ENCODE data around the gene PGS1.

PGS1 gene

GRCh38 chr17:78387977-78388941 lies 9.8 kb downstream of the PGS1 start:
- TF ChIP-seq YY1 (IDR thresholded peaks at IDR 0.05; ENCODE audit: low read depth), result no peak

- TF ChIP-seq ZBTB7A (IDR thresholded peaks at IDR 0.05; ENCODE audit: low read depth), result no peak
- TF ChIP-seq MAX (IDR thresholded peaks at IDR 0.05), result no peak
- no peak for TF ChIP-seq TAF1 (IDR thresholded peaks at IDR 0.05; ENCODE audit: low read depth)
- no peak for TF ChIP-seq CEBPB (IDR thresholded peaks at IDR 0.05)
- no peak for TF ChIP-seq FOXM1 (IDR thresholded peaks at IDR 0.05; ENCODE audit: borderline replicate concordance, low read depth)
- TF ChIP-seq RAD21 (IDR thresholded peaks at IDR 0.05; ENCODE audit: low read depth), result no peak
- TF ChIP-seq USF1 (IDR thresholded peaks at IDR 0.05), result no peak
- no peak for TF ChIP-seq REST (IDR thresholded peaks at IDR 0.05; ENCODE audit: low read depth)
- no peak for TF ChIP-seq TEAD4 (IDR thresholded peaks at IDR 0.05)
These were observed 12.0 kb downstream of the PGS1 start for GRCh38 chr17:78390241-78391050.

- TF ChIP-seq EGR1 (IDR thresholded peaks at IDR 0.05) (no peak), RAD21 (IDR thresholded peaks at IDR 0.05; ENCODE audit: low read depth) (no peak), TAF1 (IDR thresholded peaks at IDR 0.05; ENCODE audit: low read depth) (no peak), USF1 (IDR thresholded peaks at IDR 0.05) (no peak), CREB1 (IDR thresholded peaks at IDR 0.05; ENCODE audit: low read depth) (no peak), TCF12 (IDR thresholded peaks at IDR 0.05; ENCODE audit: low read depth) (no peak), FOXM1 (IDR thresholded peaks at IDR 0.05; ENCODE audit: borderline replicate concordance, low read depth) (no peak), YY1 (IDR thresholded peaks at IDR 0.05; ENCODE audit: low read depth) (no peak), EP300 (IDR thresholded peaks at IDR 0.05; ENCODE audit: borderline replicate concordance) (no peak), TEAD4 (IDR thresholded peaks at IDR 0.05) (no peak), ZBTB7A (IDR thresholded peaks at IDR 0.05; ENCODE audit: low read depth) (no peak), REST (IDR thresholded peaks at IDR 0.05; ENCODE audit: low read depth) (no peak), NFIC (IDR thresholded peaks at IDR 0.05) (no peak), MAX (IDR thresholded peaks at IDR 0.05) (no peak), CEBPB (IDR thresholded peaks at IDR 0.05) (no peak)
These were observed 12.6 kb downstream of the PGS1 start for GRCh38 chr17:78391051-78391431.

GRCh38 chr17:78391843-78392242 lies 13.4 kb downstream of the PGS1 start:
- TF ChIP-seq FOXM1 (IDR thresholded peaks at IDR 0.05; ENCODE audit: borderline replicate concordance, low read depth) (no peak), RAD21 (IDR thresholded peaks at IDR 0.05; ENCODE audit: low read depth) (no peak), CEBPB (IDR thresholded peaks at IDR 0.05) (no peak), ZBTB7A (IDR thresholded peaks at IDR 0.05; ENCODE audit: low read depth) (no peak), MAX (IDR thresholded peaks at IDR 0.05) (no peak), EP300 (IDR thresholded peaks at IDR 0.05; ENCODE audit: borderline replicate concordance) (no peak), USF1 (IDR thresholded peaks at IDR 0.05) (no peak), YY1 (IDR thresholded peaks at IDR 0.05; ENCODE audit: low read depth) (no peak), REST (IDR thresholded peaks at IDR 0.05; ENCODE audit: low read depth) (no peak), TAF1 (IDR thresholded peaks at IDR 0.05; ENCODE audit: low read depth) (no peak), TEAD4 (IDR thresholded peaks at IDR 0.05) (no peak), CREB1 (IDR thresholded peaks at IDR 0.05; ENCODE audit: low read depth) (no peak), NFIC (IDR thresholded peaks at IDR 0.05) (no peak), EGR1 (IDR thresholded peaks at IDR 0.05) (no peak)
